GM12892 (cell line): Measurements from ENCODE around the gene UXT.

Experiments used
- POLR2A ChIP-seq: IDR thresholded peaks from 2 replicates; pipeline ENCODE4 v1.6.1; 2011; ENCODE audit warnings: low read depth, low read length, control low read depth
- TAF1 ChIP-seq: IDR thresholded peaks from 2 replicates; pipeline ENCODE4 v1.6.1; 2011; ENCODE audit warnings: low read depth, mild to moderate bottlenecking, control low read depth, low read length, borderline replicate concordance

GRCh38 chrX:47621851-47622250 lies 37.1 kb downstream of the UXT start:
- TF ChIP-seq POLR2A, result no peak
- TF ChIP-seq TAF1, result no peak
